Stimulated activated CD4-positive, alpha-beta T cell treated with anti-CD3 and anti-CD28 coated beads, Interleukin-12 subunit alpha, Interleukin-12 subunit beta, amount 100 ng/mL, for 4 hours (primary cell): Measurements from ENCODE around the gene SHISA6.

Experiments
- DNase-seq: peaks from one replicate; pipeline ENCODE4 v3.0.0-alpha.2; 2020

SHISA6 gene

GRCh38 chr17:11610999-11611566 is 370.1 kb downstream of the SHISA6 start:
- no peak for DNase-seq

- no peak for DNase-seq
These were observed 371.9 kb downstream of the SHISA6 start for GRCh38 chr17:11612956-11613355.
